Ovary (tissue), 9 donors: ENCODE results near the gene SLC35B3. TPM values are rescaled to one million over a fixed set of nuclear protein-coding genes. Genes with fewer than 3 reads are reported as not detected.
"Not testable (repeated sequence)": the region's sequence is repeated elsewhere in the genome, so short reads cannot be mapped to it uniquely, and the experiment has no call there.

Experiments used
- DNase-seq, 5 donors: peaks; one replicate each; pipeline ENCODE4 v3.0.0-alpha.2; 2019 to 2020
- H3K27ac ChIP-seq, 2 donors: fragments of 200-600 bp; one replicate each; pipeline versions ENCODE4 v1.5.1 to v1.8.0; 2019 to 2022
- H3K27me3 ChIP-seq: fragments of 200-600 bp; one replicate; pipeline ENCODE4 v1.8.0; 2022
- H3K36me3 ChIP-seq: fragments of 200-600 bp; sonication (generic); one replicate; pipeline ENCODE4 v1.5.1; 2019
- H3K4me1 ChIP-seq: one replicate; pipeline ENCODE4 v1.8.1; 2013; ENCODE audit warnings: mild to moderate bottlenecking, moderate library complexity; ENCODE audit not compliant: insufficient read depth
- H3K4me3 ChIP-seq: fragments of 200-600 bp; sonication (generic); one replicate; pipeline ENCODE4 v1.5.1; 2017
- H3K9me3 ChIP-seq, 2 donors: fragments of 200-600 bp in 1 of 2; sonication (generic) in 1 of 2; one replicate each; pipeline versions ENCODE4 v1.5.1 to v1.8.1; 2013 to 2019; ENCODE audit warnings: mild to moderate bottlenecking in 1 of 2, moderate library complexity in 1 of 2
- EP300 ChIP-seq: sonication (generic); formaldehyde crosslinking; IDR thresholded peaks from one replicate; pipeline ENCODE4 v1.6.1; 2017; ENCODE audit warnings: antibody characterized with exemption
- POLR2A ChIP-seq: fragments of 450-650 bp; IDR thresholded peaks from one replicate; pipeline ENCODE4 v1.6.1; 2017; ENCODE audit warnings: antibody characterized with exemption, mild to moderate bottlenecking, moderate library complexity
- WGBS, 3 donors: extraction: QIAGEN DNeasy Blood & Tissue Kit in 1 of 3; methylation state at CpG; one replicate each; pipeline versions ENCODE4 v1.1.5 to v1.1.7; 2013 to 2017; 5-methylcytosine and 5-hydroxymethylcytosine counted together
- intact Hi-C, 4 donors: fragments of 100-400 bp; cut with DNase I; formaldehyde crosslinking; loops; one replicate each; pipeline versions ENCODE4 v1.11.0 to v1.15.1; 2022 to 2023
- polyA plus RNA-seq, 2 donors: library from polyadenylated mRNA; stranded (reverse); fragments of 200-250 nt in 1 of 2; fragments of 350-450 nt in 1 of 2; fragmentation: Illumina TruSeq in 1 of 2; extraction: RNeasy Lipid Tissue Mini Kit (QIAGEN cat#74804) in 1 of 2; gene quantifications; one replicate each; pipeline ENCODE4 v1.2.3, GENCODE V29; 2013 to 2014
- total RNA-seq, 7 donors: library from RNA; depleted of rRNA in 2 of 7; stranded (reverse); fragments of >200 nt in 2 of 7; fragmentation: NEBNext Ultra II Directional in 3 of 7; extraction: Animal tissue kit (Norgen Biotek cat#: 25700) in 3 of 7; gene quantifications; one replicate each; pipeline versions ENCODE4 v1.1.0 to v1.2.4, GENCODE V29; 2016 to 2023
- TF ChIP-seq, protein P1 (sequence below), 3 donors: fragments of 450-650 bp in 2 of 3; fragments of 200-600 bp in 1 of 3; IDR thresholded peaks; one replicate each; pipeline versions ENCODE4 v1.5.1 to v1.8.0; 2016 to 2022; ENCODE audit warnings: antibody characterized with exemption in 3 of 3, mild to moderate bottlenecking in 1 of 3
- donor health status: DM: no; HTN: no; CAD: no; lungs with moderate emphysema.
- donor health status: DM: no; HTN: no; CAD: no.
- donor health status: Bipolar disorder and iron deficiency.
- donor health status: DM: yes; HTN: yes; CAD: no.
- donor health status: DM: no; HTN: no; CAD: no.
- donor health status: DM: yes; HTN: yes; CAD: no.

The SLC35B3 gene
- total and polyA plus RNA-seq, 9 donors, result 4.6 to 15.5 (median 9.9) TPM

DNA sequence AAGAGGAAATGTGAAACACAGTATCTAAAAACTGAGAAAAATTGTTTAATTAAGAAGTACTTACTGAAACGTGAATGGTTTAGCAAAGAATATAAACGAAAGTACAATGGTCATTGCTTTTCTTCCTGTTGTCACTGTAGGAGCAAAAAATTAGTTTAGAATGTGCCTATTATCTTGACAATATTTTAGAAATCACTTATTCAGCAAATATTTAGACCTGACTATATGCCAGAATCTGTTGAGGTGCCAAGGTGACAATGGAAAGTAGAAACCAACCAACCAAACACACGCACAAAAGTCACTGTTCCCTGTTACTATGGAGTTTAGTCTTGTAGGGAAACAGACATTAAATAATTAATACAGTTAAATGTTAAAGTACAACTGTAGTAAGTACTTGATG is 20.5 kb downstream of the SLC35B3 start:
- H3K36me3 ChIP-seq, result no peaks in the 10 kb centered on the region

DNA sequence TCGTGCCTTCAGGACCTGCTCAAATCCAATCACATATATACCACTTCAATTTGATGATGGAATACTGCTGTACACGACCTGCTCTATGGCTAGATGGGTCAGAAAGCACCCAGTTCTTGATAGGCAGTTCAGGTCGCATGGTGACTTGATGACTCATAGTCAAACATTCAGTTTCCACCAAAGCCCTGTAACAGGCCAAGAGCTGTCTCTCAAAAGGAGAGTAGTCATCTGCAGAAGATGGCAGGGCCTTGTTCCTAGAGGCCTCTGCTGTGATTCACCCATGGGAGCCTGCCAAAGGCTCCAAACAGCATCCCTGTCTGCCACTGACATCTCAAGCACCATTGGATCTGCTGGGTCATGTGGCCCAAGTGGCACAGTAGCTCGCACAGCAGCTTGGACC is 29.4 kb downstream of the SLC35B3 start:
- H3K27ac ChIP-seq, H3K36me3 ChIP-seq, H3K4me1 ChIP-seq, DNase-seq, H3K9me3 ChIP-seq, H3K4me3 ChIP-seq, H3K27me3 ChIP-seq, intact Hi-C loops: not testable (repeated sequence)
- 86 to 90% (median 88%) methylated on average over 4 of the region's 4 CpGs for WGBS, 3 donors

More for the DNA sequence above, 20.5 kb downstream of the SLC35B3 start:
- DNase-seq, result no peak
- 84 to 87% (median 85%) methylated on average over 3 of the region's 3 CpGs for WGBS, 3 donors
- H3K27me3 ChIP-seq, result no peaks in the 10 kb centered on the region
- no peaks in the 10 kb centered on the region for H3K4me1 ChIP-seq
- intact Hi-C loops, result no loop called here
- H3K9me3 ChIP-seq, result no peaks in the 10 kb centered on the region
- no peak overlapping the region for H3K27ac ChIP-seq
- TF ChIP-seq POLR2A (no peak), EP300 (no peak)
- TF ChIP-seq, protein P1, sequence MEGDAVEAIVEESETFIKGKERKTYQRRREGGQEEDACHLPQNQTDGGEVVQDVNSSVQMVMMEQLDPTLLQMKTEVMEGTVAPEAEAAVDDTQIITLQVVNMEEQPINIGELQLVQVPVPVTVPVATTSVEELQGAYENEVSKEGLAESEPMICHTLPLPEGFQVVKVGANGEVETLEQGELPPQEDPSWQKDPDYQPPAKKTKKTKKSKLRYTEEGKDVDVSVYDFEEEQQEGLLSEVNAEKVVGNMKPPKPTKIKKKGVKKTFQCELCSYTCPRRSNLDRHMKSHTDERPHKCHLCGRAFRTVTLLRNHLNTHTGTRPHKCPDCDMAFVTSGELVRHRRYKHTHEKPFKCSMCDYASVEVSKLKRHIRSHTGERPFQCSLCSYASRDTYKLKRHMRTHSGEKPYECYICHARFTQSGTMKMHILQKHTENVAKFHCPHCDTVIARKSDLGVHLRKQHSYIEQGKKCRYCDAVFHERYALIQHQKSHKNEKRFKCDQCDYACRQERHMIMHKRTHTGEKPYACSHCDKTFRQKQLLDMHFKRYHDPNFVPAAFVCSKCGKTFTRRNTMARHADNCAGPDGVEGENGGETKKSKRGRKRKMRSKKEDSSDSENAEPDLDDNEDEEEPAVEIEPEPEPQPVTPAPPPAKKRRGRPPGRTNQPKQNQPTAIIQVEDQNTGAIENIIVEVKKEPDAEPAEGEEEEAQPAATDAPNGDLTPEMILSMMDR (IDR thresholded peaks at IDR 0.05), result no peak
- H3K4me3 ChIP-seq, result no peak overlapping the region

DNA sequence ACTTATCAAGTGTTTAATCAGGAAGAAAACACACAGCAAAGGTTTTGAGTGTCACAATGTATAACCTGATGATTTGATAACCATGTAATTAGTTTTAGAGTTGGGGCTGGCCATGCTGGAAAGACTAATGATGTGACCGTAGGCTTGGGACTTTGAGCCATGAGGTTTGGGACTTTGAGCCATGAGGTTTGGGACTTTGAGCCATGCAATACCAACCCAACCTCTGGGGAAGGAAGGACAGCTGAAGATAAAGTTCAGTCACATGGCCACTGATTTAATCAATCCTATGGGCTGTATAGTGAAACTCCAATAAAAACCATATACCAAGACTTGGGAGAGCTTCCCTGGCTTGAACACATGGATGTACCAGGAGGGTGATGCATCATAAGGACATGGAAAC is 32.8 kb downstream of the SLC35B3 start:
- Histone ChIP-seq H3K4me1 (no peaks in the 10 kb centered on the region), H3K9me3 (no peaks in the 10 kb centered on the region), H3K4me3 (no peak overlapping the region), H3K27me3 (no peaks in the 10 kb centered on the region), H3K36me3 (no peaks in the 10 kb centered on the region), H3K27ac (no peak overlapping the region)
- 96 to 100% (median 97%) methylated on average over 1 of the region's 1 CpG for WGBS, 3 donors
- no peak for DNase-seq
- intact Hi-C loops, result no loop called here
- no peak for TF ChIP-seq POLR2A
- TF ChIP-seq, protein P1 (IDR thresholded peaks at IDR 0.05), result no peak
- TF ChIP-seq EP300, result no peak

DNA sequence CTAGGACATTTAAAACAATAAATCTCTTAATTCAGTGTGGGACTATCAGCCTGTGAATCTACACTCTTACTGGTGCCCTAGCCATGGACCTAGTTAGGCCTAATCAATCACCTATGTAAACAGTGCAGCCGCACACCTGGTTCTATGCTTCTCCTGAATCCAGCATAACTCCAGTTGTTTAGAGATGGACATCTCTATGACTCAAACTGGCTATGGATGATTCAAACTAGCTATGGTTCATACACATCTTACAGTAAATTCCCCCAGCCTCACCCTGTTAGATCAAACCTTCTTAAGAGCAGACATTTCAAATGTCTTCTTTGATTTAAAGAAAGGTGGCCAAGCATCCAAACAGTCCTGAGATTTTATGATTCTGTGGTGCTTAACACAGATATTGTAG is 34.7 kb downstream of the SLC35B3 start:
- 63 to 81% (median 71%) methylated on average over 1 of the region's 1 CpG for WGBS, 3 donors
- H3K27me3 ChIP-seq, result no peaks in the 10 kb centered on the region
- no peak overlapping the region for H3K4me3 ChIP-seq
- no peaks in the 10 kb centered on the region for H3K9me3 ChIP-seq
- no peaks in the 10 kb centered on the region for H3K36me3 ChIP-seq
- no peaks in the 10 kb centered on the region for H3K4me1 ChIP-seq
- no peak for DNase-seq
- TF ChIP-seq POLR2A (no peak), EP300 (no peak)
- TF ChIP-seq, protein P1 (IDR thresholded peaks at IDR 0.05), result no peak
- intact Hi-C loops, result no loop called here
- no peak overlapping the region for H3K27ac ChIP-seq

DNA sequence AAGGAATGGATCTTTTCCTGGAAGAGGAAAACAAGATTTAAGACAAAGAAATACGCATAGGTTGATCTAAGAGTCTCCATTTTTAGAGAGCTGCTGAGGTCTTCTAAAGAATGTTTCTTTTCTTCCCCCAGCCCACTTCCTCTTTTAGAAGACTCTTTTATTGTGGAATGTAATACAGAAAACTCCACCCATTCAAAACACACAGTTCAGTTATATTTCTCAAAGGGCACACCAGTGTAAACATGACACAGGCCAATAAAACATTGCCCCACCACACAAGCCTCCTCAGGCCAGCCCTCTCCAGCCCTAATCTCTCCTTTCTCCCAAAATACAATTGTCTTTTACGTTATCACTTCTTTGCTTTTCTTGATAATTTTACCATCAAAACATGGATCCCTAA is 42.8 kb downstream of the SLC35B3 start:
- no peak for DNase-seq
- no peaks in the 10 kb centered on the region for H3K36me3 ChIP-seq
- intact Hi-C loops, result no loop called here
- H3K4me1 ChIP-seq, result no peaks in the 10 kb centered on the region
- no peak overlapping the region for H3K27ac ChIP-seq
- 43 to 68% (median 43%) methylated on average over 2 of the region's 2 CpGs for WGBS, 3 donors
- H3K4me3 ChIP-seq, result no peak overlapping the region
- H3K9me3 ChIP-seq, result no peaks in the 10 kb centered on the region
- no peaks in the 10 kb centered on the region for H3K27me3 ChIP-seq
- TF ChIP-seq, protein P1 (IDR thresholded peaks at IDR 0.05), result no peak
- no peak for TF ChIP-seq EP300
- TF ChIP-seq POLR2A, result no peak
